GM19238 (cell line): Measurements from ENCODE around the gene LIMK1.

Experiments
- DNase-seq: peaks from one replicate; pipeline ENCODE4 v3.0.0; 2011; ENCODE audit warnings: low spot score; ENCODE audit not compliant: insufficient read length

The LIMK1 gene

GRCh38 chr7:74056096-74056915, 27.3 kb upstream of the LIMK1 start:
- DNase-seq = no peak

- DNase-seq = no peak
These were observed 26.2 kb upstream of the LIMK1 start for GRCh38 chr7:74057216-74057925.

DNA sequence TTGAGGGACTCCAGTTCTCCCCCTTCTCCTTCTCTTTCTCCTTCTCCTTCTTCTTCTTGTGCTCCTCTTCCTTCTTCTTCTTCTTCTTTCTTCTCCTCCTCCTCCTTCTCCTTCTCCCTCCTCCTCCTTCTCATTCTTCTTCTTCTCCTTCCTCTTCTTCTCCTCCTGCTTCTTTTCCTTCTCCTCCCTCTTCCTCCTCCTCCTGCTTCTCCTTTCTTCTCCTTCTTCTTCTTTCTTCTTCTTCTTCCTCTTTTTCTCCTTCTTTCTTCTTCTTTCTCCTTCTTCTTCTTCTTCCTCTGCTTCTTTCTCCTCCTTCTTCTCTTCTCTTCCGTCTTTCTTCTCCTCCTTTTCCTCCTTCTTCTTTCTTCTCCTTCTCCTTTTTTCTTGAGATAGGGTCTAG, 25.6 kb upstream of the LIMK1 start:
- DNase-seq = no peak

GRCh38 chr7:74058486-74058885, 25.1 kb upstream of the LIMK1 start:
- DNase-seq = no peak

DNA sequence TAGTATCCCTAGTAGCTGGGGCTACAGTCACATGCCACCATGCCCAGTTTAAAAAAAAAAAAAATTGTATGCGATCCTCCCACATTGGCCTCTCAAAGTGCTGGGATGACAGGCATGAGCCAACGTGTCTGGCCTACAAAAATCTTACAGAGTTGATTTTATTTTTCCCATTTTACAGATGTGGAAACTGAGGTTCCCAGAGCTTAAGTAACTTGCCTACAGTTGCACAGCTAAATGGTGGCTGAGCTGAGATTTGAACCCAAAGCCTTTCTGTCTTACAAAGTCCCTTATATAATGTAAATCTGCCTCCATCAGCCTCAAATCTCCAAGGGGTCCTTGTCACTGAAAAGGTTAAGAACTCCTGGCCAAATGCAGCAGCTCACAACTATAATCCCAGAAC, 24.6 kb upstream of the LIMK1 start:
- no peak for DNase-seq

DNA sequence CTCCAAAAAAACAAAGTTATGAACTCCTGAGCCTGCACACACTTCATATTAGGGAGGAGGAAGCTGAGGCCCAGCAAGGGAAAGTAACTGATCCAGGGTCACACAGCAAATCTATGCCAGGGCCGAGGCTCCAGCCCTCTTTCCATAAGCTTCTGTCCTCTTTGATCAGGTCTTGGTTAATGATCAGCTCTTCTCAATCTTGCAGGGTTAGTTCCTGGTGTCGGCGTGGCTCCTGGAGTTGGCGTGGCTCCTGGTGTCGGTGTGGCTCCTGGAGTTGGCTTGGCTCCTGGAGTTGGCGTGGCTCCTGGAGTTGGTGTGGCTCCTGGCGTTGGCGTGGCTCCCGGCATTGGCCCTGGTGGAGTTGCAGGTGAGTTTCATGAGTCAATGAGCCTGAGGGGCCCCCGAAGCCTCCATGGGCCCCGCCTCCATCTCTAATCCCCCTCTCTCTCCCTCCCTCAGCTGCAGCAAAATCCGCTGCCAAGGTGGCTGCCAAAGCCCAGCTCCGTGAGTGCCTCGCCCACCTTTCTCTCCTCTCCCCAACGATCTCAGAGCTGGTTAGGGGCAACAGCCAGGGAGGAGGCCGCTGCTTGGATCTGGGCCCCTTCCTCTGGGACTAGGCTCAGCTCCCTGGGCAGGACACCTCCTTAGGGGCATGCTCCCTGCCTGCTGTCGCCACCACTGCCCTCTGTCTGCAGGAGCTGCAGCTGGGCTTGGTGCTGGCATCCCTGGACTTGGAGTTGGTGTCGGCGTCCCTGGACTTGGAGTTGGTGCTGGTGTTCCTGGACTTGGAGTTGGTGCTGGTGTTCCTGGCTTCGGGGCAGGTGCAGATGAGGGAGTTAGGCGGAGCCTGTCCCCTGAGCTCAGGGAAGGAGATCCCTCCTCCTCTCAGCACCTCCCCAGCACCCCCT, 23.7 kb upstream of the LIMK1 start:
- no peak for DNase-seq

DNA sequence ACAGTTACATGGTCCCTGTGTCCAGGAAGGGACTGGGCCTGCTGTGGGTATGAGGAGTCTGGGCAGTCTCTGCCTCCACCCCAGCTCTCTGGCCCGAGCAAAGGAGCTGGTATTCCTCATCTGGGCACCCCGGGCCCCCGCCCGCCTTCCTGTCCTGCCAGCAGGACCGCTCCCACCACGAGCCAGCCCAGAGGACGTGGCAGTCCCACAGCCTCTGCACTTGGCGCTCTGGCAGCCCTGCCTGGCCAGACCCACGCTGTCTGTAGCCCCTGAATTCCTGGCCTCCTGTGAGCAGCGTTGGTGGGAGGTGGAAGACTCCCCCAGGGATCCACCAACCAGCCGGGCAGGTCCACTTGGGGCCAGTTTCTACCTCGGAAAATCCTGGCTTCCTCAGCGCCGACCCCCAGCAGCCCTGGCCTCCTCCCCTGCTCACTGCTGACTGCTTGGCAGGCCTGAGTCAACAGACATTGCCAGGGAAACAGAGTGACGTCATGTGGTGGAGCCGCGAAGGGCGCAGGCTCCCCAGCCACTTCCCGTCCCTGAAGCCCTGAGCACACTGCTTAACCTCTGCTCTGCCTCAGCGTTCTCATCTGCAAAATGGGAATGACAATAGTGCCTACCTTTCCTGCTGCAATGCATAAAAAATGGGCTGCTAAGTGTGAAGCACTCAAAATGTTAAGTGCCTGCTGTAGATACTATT, 21.6 kb upstream of the LIMK1 start:
- DNase-seq = no peak

- DNase-seq = no peak
These were observed 20.4 kb upstream of the LIMK1 start for GRCh38 chr7:74063223-74063641.

DNA sequence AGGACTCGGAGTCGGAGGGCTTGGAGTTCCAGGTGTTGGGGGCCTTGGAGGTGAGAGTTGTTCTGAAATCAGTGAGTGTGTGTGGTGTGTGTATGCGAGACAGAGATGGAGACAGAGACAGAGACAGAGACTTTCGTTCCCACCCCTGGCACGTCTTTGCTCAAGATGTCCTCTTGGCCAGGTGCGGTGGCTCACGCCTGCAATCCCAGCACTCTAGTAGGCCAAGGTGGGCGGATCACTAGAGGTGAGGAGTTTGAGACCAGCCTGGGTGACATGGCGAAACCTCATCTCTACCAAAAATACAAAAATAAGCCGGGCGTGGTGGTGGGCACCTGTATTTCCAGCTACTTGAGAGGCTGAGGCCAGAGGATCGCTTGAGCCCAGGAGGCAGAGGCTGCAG, 20.0 kb upstream of the LIMK1 start:
- no peak for DNase-seq

GRCh38 chr7:74064696-74065095, 18.9 kb upstream of the LIMK1 start:
- no peak for DNase-seq

- DNase-seq = no peak
These were observed 17.0 kb upstream of the LIMK1 start for GRCh38 chr7:74066626-74067025.

- DNase-seq = no peak
These were observed 15.1 kb upstream of the LIMK1 start for GRCh38 chr7:74068378-74069085.

DNA sequence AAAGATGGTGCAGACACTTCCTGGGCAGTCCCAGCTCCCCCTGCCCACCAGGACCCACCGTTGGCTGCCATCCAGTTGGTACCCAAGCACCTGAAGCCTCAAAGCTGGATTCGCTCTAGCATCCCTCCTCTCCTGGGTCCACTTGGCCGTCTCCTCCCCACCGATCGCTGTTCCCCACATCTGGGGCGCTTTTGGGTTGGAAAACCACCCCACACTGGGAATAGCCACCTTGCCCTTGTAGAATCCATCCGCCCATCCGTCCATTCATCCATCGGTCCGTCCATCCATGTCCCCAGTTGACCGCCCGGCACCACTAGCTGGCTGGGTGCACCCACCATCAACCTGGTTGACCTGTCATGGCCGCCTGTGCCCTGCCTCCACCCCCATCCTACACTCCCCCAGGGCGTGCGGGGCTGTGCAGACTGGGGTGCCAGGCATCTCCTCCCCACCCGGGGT, 14.5 kb upstream of the LIMK1 start:
- DNase-seq = no peak

DNA sequence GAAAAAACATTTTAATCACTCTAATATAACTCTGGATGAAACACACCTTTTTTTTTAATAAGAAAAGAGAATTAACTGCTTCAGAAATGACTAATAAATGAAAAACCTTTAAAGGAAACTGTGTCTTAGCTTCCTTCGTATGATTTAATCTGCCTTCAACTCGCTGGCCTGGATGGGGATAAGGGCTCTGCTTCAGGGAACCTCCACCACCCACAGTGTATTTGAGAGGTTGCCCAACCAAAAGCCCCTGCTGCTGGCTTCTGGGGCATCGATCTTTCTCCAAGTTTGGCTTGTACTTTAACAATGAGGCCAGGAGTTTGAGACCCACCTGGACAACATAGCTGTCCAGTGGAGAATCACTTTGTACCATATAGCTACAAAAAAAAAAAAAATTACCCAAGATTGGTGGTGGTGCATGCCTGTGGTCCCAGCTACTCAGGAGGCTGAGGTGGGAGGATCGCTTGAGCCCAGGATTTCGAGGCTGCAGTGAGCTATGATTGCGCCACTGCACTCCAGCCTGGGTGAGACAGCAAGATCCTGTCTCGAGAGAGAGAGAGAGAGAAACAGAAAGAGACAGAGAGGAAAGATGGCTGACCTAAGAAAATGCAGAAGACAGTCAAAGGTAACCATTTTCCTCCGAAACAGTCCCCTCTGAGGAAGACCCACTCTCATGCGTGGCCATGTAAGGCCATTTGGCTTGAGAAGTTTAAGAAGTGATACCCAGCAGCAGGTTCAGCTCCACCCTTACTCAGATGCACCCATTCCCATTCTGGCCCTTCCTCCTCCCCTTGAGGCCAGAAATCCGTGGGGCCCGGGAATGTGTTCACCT, 13.6 kb upstream of the LIMK1 start:
- no peak for DNase-seq

- DNase-seq = no peak
These were observed 13.0 kb upstream of the LIMK1 start for GRCh38 chr7:74070619-74070921.

- no peak for DNase-seq
These were observed 12.5 kb upstream of the LIMK1 start for GRCh38 chr7:74071121-74071520.

GRCh38 chr7:74074770-74075169, 8.8 kb upstream of the LIMK1 start:
- DNase-seq = no peak

DNA sequence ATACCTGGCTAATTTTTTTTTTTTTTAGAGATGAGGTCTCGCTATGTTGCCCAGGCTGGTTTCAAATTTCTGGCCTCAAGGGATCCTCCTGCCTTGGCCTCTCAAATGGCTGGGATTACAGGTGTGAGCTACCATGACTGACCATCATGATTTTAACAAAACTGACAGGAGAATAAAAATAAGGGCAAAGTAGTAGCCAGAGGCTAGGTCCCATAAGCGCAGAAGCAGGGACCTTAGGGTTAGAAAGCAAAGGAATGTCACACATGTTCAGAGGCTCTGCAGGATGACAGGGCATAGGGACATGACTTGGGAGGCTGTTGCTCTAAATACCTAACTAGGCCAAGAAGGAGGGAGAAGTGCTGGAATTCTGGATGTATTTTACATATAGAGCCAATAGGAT, 5.1 kb upstream of the LIMK1 start:
- DNase-seq = no peak

DNA sequence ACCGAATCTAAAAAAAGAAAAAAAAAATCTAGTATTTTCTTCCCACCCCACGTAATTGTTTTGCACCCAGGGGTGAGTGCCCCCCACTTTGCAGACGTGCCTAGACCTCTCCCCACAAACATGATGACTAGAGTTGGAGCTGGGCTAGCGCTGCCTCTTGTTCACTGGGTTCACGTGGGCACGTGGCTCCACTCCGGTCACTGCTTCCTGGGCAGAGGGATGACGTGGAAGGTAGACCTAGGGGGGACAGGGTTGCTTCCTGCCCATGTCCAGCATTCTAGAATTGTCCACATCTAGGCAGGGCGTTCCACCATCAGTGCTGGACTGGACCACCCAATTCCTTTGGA, 861 bp upstream of the LIMK1 start:
- DNase-seq = no peak
